K562 (cell line): ENCODE measurements around the gene KMT5C. TPM values are rescaled to one million over a fixed set of nuclear protein-coding genes. Genes with fewer than 3 reads are reported as not detected.
A peak's percentile ranks its signal among the peaks of the same experiment; 100 is the strongest.

Source experiments
- ATF7 ChIP-seq: fragments of 450-650 bp; IDR thresholded peaks from 2 replicates; pipeline ENCODE4 v1.7.1; 2014; ENCODE audit warnings: mild to moderate bottlenecking, moderate library complexity
- CHD1 ChIP-seq: fragments of 200-600 bp; sonication (generic); IDR thresholded peaks from one replicate; pipeline ENCODE4 v1.6.1; 2012; ENCODE audit warnings: mild to moderate bottlenecking, moderate library complexity, low read length, inconsistent platforms
- EGR1 ChIP-seq: fragments of 450-650 bp; conservative IDR thresholded peaks from 2 replicates; pipeline ENCODE4 v1.6.1; 2017; ENCODE audit warnings: mild to moderate bottlenecking
- KDM5B ChIP-seq: fragments of 200-600 bp; sonication (generic); IDR thresholded peaks from 2 replicates; pipeline ENCODE4 v1.6.1; 2012; ENCODE audit warnings: low read depth, mild to moderate bottlenecking, moderate library complexity, low read length, control low read depth, inconsistent platforms; ENCODE audit not compliant: insufficient replicate concordance
- PML ChIP-seq: IDR thresholded peaks from 2 replicates; pipeline ENCODE4 v1.6.1; 2012; ENCODE audit warnings: low read length, inconsistent platforms
- ZFX ChIP-seq: sonication (generic); formaldehyde crosslinking; IDR thresholded peaks from 2 replicates; pipeline ENCODE4 v1.8.0; 2022; ENCODE audit warnings: mild to moderate bottlenecking, missing genetic modification reagents, moderate library complexity
- ZZZ3 ChIP-seq: fragments of 450-650 bp; IDR thresholded peaks from 2 replicates; pipeline ENCODE4 v1.6.1; 2016; ENCODE audit warnings: antibody characterized with exemption, mild to moderate bottlenecking, moderate library complexity
- polyA plus RNA-seq, 8 experiments: library from polyadenylated mRNA; depleted of rRNA in 4 of 8; stranded (reverse) in 5 of 8; unstranded in 3 of 8; fragments of >200 nt; fragmentation: Nextera tagmentation in 2 of 8; fragmentation: Illumina TruSeq in 1 of 8; extraction: Ambion mirVana in 2 of 8; extraction: Trizol in 1 of 8; gene quantifications; 2 replicates each; pipeline versions ENCODE4 v1.2.1 to v1.2.3, GENCODE V29; 2011 to 2014; ENCODE audit warnings: inconsistent platforms in 1 of 8, missing spikeins in 1 of 8
- total RNA-seq, 7 experiments: library from RNA; depleted of rRNA in 6 of 7; stranded (reverse); fragments of >200 nt in 6 of 7; fragmentation: Illumina TruSeq in 2 of 7; extraction: Trizol in 2 of 7; gene quantifications; 2 replicates each; pipeline versions ENCODE4 v1.2.1 to v1.2.3, GENCODE V29; 2011 to 2021; ENCODE audit warnings: low replicate concordance in 1 of 7
- TF ChIP-seq, protein P1 (sequence below): sonication (generic); formaldehyde crosslinking; IDR thresholded peaks from 2 replicates; pipeline ENCODE4 v1.8.0; 2023; ENCODE audit warnings: mild to moderate bottlenecking, missing genetic modification reagents
- TF ChIP-seq, protein P2 (sequence below), 2 experiments: fragments of 450-650 bp; conservative IDR thresholded peaks; 2 replicates each; pipeline ENCODE4 v1.6.1; 2017; ENCODE audit warnings: mild to moderate bottlenecking in 2 of 2, moderate library complexity in 2 of 2
- TF ChIP-seq, protein P3 (sequence below): IDR thresholded peaks from 2 replicates; pipeline ENCODE4 v1.6.1; 2014; ENCODE audit warnings: antibody characterized with exemption
- TF ChIP-seq, protein P4 (sequence below): IDR thresholded peaks from 3 replicates; pipeline ENCODE4 v1.6.1; 2011; ENCODE audit warnings: borderline replicate concordance, mild to moderate bottlenecking; ENCODE audit not compliant: insufficient read length, insufficient read depth

KMT5C gene
- total and polyA plus RNA-seq, 9 of the 15 experiments (the other 6 are each of a cell fraction or from before 2014, with no cell fraction given), result 0.15 to 53.5 (median 16.6) TPM

DNA sequence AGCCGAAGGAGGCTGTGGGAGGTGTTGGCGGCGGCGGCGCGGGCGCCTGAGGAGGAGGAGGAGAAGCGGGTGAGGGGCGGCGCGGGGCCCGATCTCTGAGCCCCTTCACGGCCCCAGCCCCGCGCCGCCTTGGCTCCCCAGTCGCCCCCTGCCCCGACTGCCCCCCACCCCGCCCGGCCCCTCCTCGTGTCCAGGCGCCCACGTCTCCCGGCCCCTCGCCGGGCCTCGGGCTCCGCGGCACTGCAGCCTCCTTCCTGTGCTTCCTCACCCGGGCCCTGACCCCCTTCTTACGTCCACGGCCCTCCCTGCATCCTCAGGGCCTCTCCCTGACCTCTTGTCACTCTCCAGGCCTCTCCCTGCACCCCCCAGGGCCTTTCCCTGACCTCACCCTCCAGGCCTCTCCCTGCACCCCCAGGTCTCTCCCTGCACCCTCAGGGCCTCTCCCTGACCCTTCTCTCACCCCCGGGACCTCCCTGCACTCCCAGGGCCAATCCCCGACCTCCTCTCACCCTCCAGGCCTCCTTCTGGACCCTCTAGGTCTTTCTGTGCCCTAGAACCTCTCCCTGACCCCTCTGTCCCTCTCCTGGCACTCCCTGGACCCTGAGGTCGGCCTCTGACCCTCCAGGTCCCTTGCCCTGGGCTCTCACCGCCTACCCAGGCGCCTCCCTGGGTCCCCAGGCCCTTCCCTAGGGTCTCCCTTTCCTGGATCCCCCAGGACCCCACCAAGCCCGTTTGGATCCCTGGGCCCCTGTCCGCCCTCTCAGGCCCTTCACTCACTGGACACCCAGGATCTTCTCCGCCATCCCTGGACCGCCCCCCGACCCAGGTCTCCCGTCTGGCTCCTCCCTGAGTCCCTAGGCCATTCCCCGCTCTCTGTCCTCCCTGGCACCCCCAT, 460 bp downstream of the KMT5C start (continued):
- no peak for TF ChIP-seq ZZZ3
- no peak for TF ChIP-seq PML
- TF ChIP-seq, protein P1, sequence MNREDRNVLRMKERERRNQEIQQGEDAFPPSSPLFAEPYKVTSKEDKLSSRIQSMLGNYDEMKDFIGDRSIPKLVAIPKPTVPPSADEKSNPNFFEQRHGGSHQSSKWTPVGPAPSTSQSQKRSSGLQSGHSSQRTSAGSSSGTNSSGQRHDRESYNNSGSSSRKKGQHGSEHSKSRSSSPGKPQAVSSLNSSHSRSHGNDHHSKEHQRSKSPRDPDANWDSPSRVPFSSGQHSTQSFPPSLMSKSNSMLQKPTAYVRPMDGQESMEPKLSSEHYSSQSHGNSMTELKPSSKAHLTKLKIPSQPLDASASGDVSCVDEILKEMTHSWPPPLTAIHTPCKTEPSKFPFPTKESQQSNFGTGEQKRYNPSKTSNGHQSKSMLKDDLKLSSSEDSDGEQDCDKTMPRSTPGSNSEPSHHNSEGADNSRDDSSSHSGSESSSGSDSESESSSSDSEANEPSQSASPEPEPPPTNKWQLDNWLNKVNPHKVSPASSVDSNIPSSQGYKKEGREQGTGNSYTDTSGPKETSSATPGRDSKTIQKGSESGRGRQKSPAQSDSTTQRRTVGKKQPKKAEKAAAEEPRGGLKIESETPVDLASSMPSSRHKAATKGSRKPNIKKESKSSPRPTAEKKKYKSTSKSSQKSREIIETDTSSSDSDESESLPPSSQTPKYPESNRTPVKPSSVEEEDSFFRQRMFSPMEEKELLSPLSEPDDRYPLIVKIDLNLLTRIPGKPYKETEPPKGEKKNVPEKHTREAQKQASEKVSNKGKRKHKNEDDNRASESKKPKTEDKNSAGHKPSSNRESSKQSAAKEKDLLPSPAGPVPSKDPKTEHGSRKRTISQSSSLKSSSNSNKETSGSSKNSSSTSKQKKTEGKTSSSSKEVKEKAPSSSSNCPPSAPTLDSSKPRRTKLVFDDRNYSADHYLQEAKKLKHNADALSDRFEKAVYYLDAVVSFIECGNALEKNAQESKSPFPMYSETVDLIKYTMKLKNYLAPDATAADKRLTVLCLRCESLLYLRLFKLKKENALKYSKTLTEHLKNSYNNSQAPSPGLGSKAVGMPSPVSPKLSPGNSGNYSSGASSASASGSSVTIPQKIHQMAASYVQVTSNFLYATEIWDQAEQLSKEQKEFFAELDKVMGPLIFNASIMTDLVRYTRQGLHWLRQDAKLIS (CRISPR knock-in tag), result peak; percentile 53; the same call in 1 of the 2 replicates
- TF ChIP-seq ZFX (CRISPR knock-in tag), result peak; percentile 68; the same call in 1 of the 2 replicates
- no peak for TF ChIP-seq ATF7
- peak; percentile 73; the same call in 1 of the 2 replicates for TF ChIP-seq EGR1
- peak; percentile 37 for TF ChIP-seq KDM5B
- TF ChIP-seq, protein P2, sequence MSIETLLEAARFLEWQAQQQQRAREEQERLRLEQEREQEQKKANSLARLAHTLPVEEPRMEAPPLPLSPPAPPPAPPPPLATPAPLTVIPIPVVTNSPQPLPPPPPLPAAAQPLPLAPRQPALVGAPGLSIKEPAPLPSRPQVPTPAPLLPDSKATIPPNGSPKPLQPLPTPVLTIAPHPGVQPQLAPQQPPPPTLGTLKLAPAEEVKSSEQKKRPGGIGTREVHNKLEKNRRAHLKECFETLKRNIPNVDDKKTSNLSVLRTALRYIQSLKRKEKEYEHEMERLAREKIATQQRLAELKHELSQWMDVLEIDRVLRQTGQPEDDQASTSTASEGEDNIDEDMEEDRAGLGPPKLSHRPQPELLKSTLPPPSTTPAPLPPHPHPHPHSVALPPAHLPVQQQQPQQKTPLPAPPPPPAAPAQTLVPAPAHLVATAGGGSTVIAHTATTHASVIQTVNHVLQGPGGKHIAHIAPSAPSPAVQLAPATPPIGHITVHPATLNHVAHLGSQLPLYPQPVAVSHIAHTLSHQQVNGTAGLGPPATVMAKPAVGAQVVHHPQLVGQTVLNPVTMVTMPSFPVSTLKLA (conservative IDR thresholded peaks at IDR 0.05), result peak in 1 of 2 experiments; percentile 4; a peak in 3 of 4 replicates
- TF ChIP-seq, protein P3, sequence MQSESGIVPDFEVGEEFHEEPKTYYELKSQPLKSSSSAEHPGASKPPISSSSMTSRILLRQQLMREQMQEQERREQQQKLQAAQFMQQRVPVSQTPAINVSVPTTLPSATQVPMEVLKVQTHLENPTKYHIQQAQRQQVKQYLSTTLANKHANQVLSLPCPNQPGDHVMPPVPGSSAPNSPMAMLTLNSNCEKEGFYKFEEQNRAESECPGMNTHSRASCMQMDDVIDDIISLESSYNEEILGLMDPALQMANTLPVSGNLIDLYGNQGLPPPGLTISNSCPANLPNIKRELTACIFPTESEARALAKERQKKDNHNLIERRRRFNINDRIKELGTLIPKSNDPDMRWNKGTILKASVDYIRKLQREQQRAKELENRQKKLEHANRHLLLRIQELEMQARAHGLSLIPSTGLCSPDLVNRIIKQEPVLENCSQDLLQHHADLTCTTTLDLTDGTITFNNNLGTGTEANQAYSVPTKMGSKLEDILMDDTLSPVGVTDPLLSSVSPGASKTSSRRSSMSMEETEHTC, result no peak
- TF ChIP-seq CHD1, result peak; percentile 77
- TF ChIP-seq, protein P4, sequence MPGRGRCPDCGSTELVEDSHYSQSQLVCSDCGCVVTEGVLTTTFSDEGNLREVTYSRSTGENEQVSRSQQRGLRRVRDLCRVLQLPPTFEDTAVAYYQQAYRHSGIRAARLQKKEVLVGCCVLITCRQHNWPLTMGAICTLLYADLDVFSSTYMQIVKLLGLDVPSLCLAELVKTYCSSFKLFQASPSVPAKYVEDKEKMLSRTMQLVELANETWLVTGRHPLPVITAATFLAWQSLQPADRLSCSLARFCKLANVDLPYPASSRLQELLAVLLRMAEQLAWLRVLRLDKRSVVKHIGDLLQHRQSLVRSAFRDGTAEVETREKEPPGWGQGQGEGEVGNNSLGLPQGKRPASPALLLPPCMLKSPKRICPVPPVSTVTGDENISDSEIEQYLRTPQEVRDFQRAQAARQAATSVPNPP, result no peak
